ENCODE measurements around the gene NUDT15.

The NUDT15 gene

GRCh38 chr13:48072787-48073186 is 35.3 kb downstream of the NUDT15 start:
- no peaks in the 10 kb centered on the region for H3K4me1 ChIP-seq (ENCODE audit: control insufficient read depth, insufficient read depth, low read length)
- H3K36me3 ChIP-seq (ENCODE audit: insufficient read depth, low read length): peaks cover 75% of the 10 kb centered on the region
- no peak overlapping the region for H3K4me3 ChIP-seq (ENCODE audit: low read length)
- no peak overlapping the region for H3K9ac ChIP-seq (ENCODE audit: low read depth, low read length)
- H3K9me3 ChIP-seq (replicated peaks; ENCODE audit: low read length): peaks cover 24% of the 10 kb centered on the region
- no peaks in the 10 kb centered on the region for H3K27me3 ChIP-seq (ENCODE audit: control insufficient read depth, insufficient read depth, low read length)
- no peak overlapping the region for H3K4me2 ChIP-seq (ENCODE audit: low read length)

GRCh38 chr13:48074006-48074405 is 36.5 kb downstream of the NUDT15 start:
- Histone ChIP-seq H3K9me3 (replicated peaks; ENCODE audit: low read length) (peaks cover 16% of the 10 kb centered on the region), H3K9ac (ENCODE audit: low read depth, low read length) (no peak overlapping the region), H3K4me3 (ENCODE audit: low read length) (no peak overlapping the region), H3K27me3 (ENCODE audit: control insufficient read depth, insufficient read depth, low read length) (no peaks in the 10 kb centered on the region), H3K36me3 (ENCODE audit: insufficient read depth, low read length) (peaks cover 76% of the 10 kb centered on the region), H3K4me2 (ENCODE audit: low read length) (no peak overlapping the region), H3K4me1 (ENCODE audit: control insufficient read depth, insufficient read depth, low read length) (no peaks in the 10 kb centered on the region)

- H3K9me3 ChIP-seq (replicated peaks; ENCODE audit: low read length): no peaks in the 10 kb centered on the region
- no peak overlapping the region for H3K4me3 ChIP-seq (ENCODE audit: low read length)
- H3K4me1 ChIP-seq (ENCODE audit: control insufficient read depth, insufficient read depth, low read length): no peaks in the 10 kb centered on the region
- no peak overlapping the region for H3K4me2 ChIP-seq (ENCODE audit: low read length)
- H3K27me3 ChIP-seq (ENCODE audit: control insufficient read depth, insufficient read depth, low read length): no peaks in the 10 kb centered on the region
- peaks cover 81% of the 10 kb centered on the region for H3K36me3 ChIP-seq (ENCODE audit: insufficient read depth, low read length)
- no peak overlapping the region for H3K9ac ChIP-seq (ENCODE audit: low read depth, low read length)
These were observed 40.7 kb downstream of the NUDT15 start for GRCh38 chr13:48078251-48078656.

- Histone ChIP-seq H3K4me3 (ENCODE audit: low read length) (no peak overlapping the region), H3K36me3 (ENCODE audit: insufficient read depth, low read length) (peaks cover 61% of the 10 kb centered on the region), H3K4me1 (ENCODE audit: control insufficient read depth, insufficient read depth, low read length) (no peaks in the 10 kb centered on the region), H3K27me3 (ENCODE audit: control insufficient read depth, insufficient read depth, low read length) (no peaks in the 10 kb centered on the region), H3K9me3 (replicated peaks; ENCODE audit: low read length) (no peaks in the 10 kb centered on the region), H3K9ac (ENCODE audit: low read depth, low read length) (no peak overlapping the region), H3K4me2 (ENCODE audit: low read length) (no peak overlapping the region)
These were observed 44.2 kb downstream of the NUDT15 start for GRCh38 chr13:48081739-48082138.

GRCh38 chr13:48086272-48086671 is 48.7 kb downstream of the NUDT15 start:
- Histone ChIP-seq H3K36me3 (ENCODE audit: insufficient read depth, low read length) (peaks cover 24% of the 10 kb centered on the region), H3K9ac (ENCODE audit: low read depth, low read length) (no peak overlapping the region), H3K27me3 (ENCODE audit: control insufficient read depth, insufficient read depth, low read length) (no peaks in the 10 kb centered on the region), H3K4me1 (ENCODE audit: control insufficient read depth, insufficient read depth, low read length) (no peaks in the 10 kb centered on the region), H3K9me3 (replicated peaks; ENCODE audit: low read length) (no peaks in the 10 kb centered on the region), H3K4me2 (ENCODE audit: low read length) (no peak overlapping the region), H3K4me3 (ENCODE audit: low read length) (no peak overlapping the region)

GRCh38 chr13:48093588-48093987 is 56.1 kb downstream of the NUDT15 start:
- Histone ChIP-seq H3K9ac (ENCODE audit: low read depth, low read length) (peak overlapping the region; percentile 99), H3K36me3 (ENCODE audit: insufficient read depth, low read length) (no peaks in the 10 kb centered on the region), H3K4me1 (ENCODE audit: control insufficient read depth, insufficient read depth, low read length) (peaks cover 11% of the 10 kb centered on the region)

GRCh38 chr13:48094404-48094780 is 56.9 kb downstream of the NUDT15 start:
- peak overlapping the region; percentile 84 for H3K4me2 ChIP-seq (ENCODE audit: low read length)
- H3K36me3 ChIP-seq (ENCODE audit: insufficient read depth, low read length): no peaks in the 10 kb centered on the region
- H3K9me3 ChIP-seq (replicated peaks; ENCODE audit: low read length): no peaks in the 10 kb centered on the region
- H3K9ac ChIP-seq (ENCODE audit: low read depth, low read length): peak overlapping the region; percentile 99
- no peaks in the 10 kb centered on the region for H3K27me3 ChIP-seq (ENCODE audit: control insufficient read depth, insufficient read depth, low read length)
- peak overlapping the region; percentile 96 for H3K4me3 ChIP-seq (ENCODE audit: low read length)
- peaks cover 11% of the 10 kb centered on the region for H3K4me1 ChIP-seq (ENCODE audit: control insufficient read depth, insufficient read depth, low read length)

More at GRCh38 chr13:48093588-48093987, 56.1 kb downstream of the NUDT15 start:
- H3K9me3 ChIP-seq (replicated peaks; ENCODE audit: low read length): no peaks in the 10 kb centered on the region
- H3K27me3 ChIP-seq (ENCODE audit: control insufficient read depth, insufficient read depth, low read length): no peaks in the 10 kb centered on the region
- peak overlapping the region; percentile 96 for H3K4me3 ChIP-seq (ENCODE audit: low read length)
- peak overlapping the region; percentile 84 for H3K4me2 ChIP-seq (ENCODE audit: low read length)

GRCh38 chr13:48094781-48095502 is 57.4 kb downstream of the NUDT15 start, which contains the start of gene MED4:
Gene MED4 (minus strand): TSS chr13:48095104. CDS start chr13:48095078, 26 bp downstream.
- Histone ChIP-seq H3K27me3 (ENCODE audit: control insufficient read depth, insufficient read depth, low read length) (no peaks in the 10 kb centered on the region), H3K4me1 (ENCODE audit: control insufficient read depth, insufficient read depth, low read length) (peaks cover 11% of the 10 kb centered on the region), H3K9ac (ENCODE audit: low read depth, low read length) (peak within 1 kb of the TSS; percentile 99), H3K4me3 (ENCODE audit: low read length) (peak within 1 kb of the TSS; percentile 96), H3K4me2 (ENCODE audit: low read length) (peak within 1 kb of the TSS; percentile 84), H3K36me3 (ENCODE audit: insufficient read depth, low read length) (no peaks in the 10 kb centered on the region), H3K9me3 (replicated peaks; ENCODE audit: low read length) (no peaks in the 10 kb centered on the region)

- no peaks in the 10 kb centered on the region for H3K36me3 ChIP-seq (ENCODE audit: insufficient read depth, low read length)
- H3K27me3 ChIP-seq (ENCODE audit: control insufficient read depth, insufficient read depth, low read length): peaks cover 9% of the 10 kb centered on the region
- H3K4me1 ChIP-seq (ENCODE audit: control insufficient read depth, insufficient read depth, low read length): peaks cover 11% of the 10 kb centered on the region
- H3K9me3 ChIP-seq (replicated peaks; ENCODE audit: low read length): no peaks in the 10 kb centered on the region
- H3K4me2 ChIP-seq (ENCODE audit: low read length): no peak overlapping the region
- H3K4me3 ChIP-seq (ENCODE audit: low read length): no peak overlapping the region
- H3K9ac ChIP-seq (ENCODE audit: low read depth, low read length): no peak overlapping the region
These were observed 59.1 kb downstream of the NUDT15 start for GRCh38 chr13:48096670-48097069.

Data from skeletal muscle satellite cell (primary cell).